CD4-positive, alpha-beta T cell treated with Interferon alpha-2 for 1 hour (primary cell): ENCODE measurements around the gene CDRT4.
"Not testable (repeated sequence)": the region's sequence is repeated elsewhere in the genome, so short reads cannot be mapped to it uniquely, and the experiment has no call there.

Experiments used
- DNase-seq, 2 donors: peaks; one replicate each; pipeline ENCODE4 v3.0.0-alpha.2; 2020 to 2022

CDRT4 gene

DNA sequence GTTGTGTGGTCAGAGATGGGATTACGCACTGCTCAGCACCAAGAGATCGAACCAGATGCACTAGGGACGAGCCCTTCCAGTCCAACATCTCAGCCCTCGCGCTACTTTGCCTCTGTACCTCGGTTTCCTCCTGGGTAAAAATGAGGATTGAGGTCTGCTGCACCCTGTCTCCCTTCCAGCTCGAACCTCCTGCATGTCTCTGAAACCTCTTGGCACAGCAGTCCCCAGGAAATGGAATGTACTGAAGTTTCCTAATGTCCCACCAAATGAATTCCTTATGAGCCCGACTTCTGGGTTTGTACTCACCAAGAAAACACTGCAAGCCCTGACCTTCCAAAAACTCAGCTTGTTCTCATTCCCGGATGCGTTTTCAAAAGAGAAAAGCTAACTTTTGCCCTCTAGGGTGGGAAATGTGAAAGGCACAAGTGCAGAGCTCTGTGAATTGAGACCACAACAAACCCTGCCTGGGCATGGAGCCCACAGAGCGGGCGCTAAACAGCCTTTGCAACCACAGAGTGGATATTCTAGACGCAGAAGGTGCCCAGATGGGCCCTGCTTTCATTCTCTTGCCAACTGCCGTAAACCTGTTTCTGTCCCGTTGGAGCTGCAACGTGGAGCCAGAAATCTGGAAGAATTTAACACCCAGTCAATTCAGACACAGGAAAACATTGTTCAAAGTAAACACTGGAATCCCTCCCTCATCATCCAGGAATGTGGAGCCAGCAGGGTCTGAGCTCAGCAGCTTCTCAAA is 10.3 kb downstream of the CDRT4 start:
- DNase-seq, result no peak

DNA sequence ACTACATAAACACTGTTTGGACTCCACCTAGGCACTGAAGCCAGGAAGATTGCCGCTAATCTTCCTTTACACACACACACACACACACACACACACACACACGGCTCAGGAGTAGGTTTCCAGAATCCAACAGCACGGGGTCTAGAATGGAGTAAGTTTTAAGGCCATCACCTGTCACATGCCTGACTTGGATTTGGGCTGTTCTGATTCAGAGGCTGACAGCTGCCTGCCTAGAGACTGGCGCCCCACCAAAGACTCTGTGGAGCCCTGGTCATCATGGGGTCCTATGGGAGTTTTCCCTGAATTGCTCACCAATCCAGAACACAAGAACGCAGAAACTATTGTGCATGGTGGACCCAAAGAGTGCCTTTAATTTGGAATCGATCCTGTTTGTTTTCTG is 10.9 kb downstream of the CDRT4 start:
- DNase-seq, result no peak

DNA sequence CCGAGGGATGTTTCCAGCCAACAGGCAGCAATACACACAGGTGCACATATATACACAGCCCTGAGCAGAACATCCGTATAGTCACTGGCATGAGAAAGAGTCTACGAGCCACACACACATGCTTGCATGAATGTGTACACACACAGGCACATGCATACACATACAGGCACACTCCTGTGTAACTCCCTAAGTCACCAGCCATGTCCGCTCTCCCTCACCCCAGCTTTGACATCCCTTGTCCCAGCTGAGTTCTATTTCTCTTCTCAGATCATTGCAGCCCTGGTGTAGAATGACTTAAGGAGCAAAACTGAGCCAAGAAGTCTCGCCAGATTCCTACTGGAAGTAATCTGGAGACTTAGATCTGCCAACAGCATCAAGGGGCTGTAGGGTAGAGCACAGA is 13.1 kb downstream of the CDRT4 start:
- DNase-seq, result no peak

DNA sequence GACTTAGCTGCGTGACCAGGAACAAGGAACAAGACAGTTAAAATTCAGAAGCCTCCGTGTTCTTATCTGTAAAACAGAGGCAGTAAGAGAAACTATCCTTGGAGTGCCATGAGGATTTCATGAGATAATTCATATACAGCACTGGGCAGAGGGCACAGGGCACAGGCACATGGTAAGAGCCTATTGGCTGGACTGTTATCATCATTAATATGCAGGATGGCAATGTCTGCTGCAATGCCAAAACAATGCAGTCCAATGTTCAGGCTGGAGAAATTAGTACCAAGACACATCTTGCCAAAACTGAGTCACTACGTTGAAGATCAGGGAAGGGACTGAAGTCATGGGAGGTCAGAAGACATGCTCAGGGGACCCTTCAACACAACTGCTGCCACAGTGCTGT is 13.6 kb downstream of the CDRT4 start:
- DNase-seq, result no peak

DNA sequence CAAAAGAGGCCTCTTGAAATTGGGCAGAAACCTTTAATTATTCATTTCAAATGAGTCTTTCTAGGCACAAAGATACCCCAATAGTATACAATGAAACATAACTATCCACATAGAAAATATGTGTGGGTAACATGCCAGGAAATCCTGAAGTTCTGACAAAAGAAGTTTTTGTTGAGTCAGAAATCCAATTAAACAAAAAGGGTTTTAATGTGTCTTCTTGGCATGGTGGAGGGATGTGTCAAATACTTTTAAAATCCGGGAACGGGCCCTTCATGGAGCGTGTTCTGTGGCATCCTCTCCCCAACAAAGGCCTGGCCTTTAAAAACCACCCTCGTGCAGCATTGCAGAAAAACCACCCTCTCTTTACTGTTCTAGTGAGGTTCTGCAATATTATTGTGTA is 14.2 kb downstream of the CDRT4 start:
- no peak for DNase-seq

DNA sequence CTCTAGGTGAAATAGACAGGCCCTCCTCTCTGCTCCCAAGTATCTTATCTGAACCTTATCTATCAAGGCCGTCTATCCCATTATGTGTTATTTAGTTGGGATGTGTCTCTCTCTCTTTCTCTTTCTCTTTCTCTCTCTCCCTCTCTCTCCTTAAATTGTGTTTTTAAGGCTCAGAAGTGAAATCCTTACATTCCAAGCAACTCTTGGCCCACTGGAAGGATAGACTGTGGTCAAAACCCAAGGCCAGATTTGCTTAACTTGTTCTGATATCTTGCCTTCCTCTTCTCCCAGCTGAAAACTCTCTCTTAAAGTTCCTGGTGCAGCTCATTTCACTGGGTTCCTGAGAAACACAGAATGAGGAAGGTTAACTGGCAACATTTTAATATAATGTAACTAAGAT is 14.7 kb downstream of the CDRT4 start:
- no peak for DNase-seq

DNA sequence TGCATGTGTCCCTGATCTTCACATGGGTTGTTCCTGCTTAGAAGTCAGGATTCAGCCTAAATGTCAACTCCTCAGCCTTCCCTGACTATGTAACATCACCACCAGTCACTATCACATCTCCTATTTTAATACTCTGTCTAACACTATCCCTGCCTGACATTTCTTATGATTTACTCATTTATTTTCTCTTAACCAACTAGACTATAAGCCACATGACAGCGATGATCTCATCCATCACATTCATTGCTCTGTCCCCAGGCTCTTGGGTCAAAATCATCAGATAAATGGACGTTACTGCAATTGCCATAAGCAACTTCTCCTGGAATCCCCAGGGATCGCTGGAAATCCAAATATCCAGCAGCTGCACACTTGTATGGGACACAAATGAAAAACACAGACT is 15.7 kb downstream of the CDRT4 start:
- DNase-seq, result no peak

DNA sequence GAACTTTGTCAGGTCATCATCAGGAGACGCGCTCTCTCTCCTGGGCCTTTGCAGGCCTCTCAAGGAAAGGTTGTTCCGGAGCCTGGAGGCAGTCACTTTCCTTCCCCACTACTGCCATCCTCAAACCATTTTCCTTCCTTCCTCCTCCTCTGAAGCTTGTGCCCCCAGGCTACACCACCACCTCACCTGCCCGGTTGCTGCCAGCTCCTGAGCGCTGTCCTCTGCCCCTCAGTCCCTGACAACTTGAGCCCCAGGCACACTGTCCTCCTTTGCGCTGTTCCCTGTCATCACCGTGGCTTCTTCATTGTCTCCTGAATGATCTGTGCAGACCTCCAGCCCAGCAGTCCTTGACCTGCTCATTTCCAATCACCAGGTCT is 18.9 kb downstream of the CDRT4 start:
- no peak for DNase-seq

DNA sequence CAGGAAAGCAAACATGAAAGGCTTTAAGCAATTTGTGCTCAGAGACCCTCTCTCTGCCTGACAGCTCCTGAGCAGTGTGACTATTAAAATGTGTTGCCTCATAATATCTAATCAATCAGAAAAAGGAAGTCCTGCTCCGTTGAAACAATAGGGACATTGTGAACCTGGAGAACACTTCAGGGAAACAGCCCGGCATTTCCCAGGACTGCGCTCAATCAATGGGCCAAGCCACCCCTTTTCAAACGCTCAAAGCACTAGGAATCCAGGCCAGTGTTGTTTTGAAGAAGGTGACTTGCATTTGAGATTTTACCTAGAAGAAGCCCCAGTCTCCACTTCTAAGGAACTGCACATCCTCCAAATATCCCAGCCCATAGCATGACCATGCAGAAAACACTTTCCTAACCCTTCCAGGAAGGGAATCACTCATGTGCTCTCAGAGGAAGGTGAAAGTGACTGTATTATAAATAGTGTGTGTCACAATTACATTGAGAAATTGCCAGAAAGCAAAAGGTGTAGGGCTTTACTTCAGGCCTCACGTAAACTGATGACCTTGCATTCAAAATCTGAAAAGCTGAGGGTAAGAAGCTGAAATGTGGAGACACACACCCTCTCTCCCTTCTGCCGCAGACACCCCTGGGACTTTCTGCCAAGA is 19.4 kb downstream of the CDRT4 start:
- DNase-seq, result no peak

DNA sequence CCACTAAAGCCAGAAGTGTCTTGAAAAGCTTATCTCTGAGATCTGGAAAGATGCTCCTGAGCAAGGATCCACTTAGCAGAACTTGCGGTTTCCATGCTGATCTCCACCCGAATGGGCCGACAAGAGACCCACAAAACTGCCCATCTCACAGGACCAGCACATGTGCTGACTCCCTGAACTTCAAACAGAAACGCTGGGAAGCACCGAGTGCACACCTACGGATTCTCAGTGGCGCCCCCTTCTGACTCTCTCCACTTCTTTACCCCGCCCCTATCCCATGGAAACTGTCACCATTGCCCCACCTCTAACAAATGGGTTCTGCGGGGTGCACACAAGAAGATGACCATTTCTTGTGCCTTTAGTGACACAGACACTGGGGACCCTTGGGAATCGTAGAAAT is 21.4 kb downstream of the CDRT4 start:
- no peak for DNase-seq

DNA sequence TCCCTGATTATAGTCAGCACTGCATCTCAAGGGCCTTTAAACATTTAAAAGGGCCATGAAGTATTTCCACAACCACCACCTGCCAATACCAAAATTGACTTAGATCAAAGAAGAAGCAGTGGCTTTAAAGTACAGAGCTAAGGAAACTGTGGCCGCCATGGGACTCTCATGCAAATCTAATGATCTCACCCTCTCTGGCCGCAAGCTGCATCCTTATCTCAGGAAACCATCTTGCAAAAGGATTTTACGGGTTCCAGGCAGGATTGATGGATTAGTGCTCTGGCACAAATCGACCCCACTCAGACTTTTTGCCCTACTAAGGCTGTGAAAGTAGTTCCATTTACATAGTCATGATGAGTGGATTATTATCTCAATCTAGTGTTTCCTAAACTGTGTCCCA is 22.6 kb downstream of the CDRT4 start:
- no peak for DNase-seq

DNA sequence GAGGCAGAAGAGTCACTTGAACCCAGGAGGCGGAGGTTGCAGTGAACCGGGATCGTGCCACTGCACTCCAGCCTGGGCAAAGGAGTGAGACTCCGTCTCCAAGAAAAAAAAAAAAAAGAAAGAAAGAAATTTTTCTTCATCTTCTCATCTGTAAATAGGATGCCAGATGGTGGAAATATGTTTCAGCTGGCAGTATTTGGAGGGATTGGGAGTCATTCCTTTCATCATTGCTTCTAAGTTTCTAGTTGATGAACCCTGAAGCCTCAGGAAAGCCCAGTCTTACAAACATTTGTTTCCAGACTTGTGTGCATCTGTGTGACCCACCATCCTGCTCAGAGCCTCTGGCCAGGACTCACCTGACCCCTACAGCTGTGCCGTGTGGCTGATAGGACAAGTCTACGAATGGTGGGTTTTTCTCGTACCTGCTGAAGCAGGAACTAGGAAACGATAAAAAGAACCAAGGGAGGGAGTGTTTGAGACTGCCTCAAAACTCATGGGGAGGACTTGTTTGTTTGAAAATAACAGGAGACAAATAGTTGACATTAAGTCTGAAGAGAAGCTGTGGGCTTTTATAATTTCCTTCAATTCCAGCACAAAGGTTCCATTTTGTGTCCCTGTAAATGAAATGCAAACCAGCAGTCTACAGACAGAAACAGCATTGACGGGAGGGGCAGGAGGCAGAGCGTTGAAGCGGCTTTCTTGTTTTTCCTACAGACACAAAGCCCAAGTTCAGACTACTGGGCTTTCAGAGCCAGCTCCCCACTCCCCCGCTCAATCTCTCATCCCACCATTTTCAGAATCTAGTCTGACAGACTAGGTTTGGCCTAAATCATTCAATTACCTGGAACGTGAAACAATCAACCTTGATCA is 24.9 kb downstream of the CDRT4 start:
- no peak for DNase-seq

DNA sequence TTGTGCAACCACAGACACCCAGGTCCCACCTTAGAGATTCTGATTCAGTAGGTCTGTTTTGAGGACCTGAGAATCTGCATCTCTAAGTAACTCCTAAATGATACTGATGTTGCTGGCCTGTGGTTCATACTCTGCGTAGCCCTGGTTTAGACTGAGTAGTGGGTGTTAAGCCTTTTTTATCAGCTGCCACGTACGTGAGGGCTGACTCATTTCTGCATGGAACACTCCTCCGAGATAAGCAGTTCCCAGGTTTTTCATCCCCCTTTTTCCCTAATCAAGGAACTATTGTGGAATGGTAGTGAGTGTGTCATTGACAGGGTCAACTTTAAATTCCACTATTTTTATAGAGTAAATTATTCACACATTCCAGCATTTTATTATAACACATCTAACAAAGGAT is 26.1 kb downstream of the CDRT4 start:
- DNase-seq, result no peak

DNA sequence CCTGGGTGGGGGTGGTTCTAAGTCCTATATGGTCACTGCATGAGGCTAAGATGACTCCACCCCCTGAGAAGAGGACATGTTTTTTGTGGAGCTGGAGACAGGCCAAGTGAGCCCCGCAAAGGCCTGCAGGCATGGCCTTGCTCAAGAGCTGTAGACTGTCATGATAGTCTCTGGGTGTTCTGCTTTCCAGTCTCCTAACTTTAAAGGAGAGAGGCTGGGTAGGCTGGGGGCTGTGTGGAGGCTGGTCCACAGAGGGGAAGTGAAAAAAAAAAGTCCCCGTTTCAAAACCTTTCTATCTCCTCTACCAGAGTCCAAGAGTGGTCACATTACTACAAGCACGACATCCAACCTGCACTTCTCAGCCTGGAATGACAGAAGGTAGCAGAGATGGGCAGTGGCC is 27.1 kb downstream of the CDRT4 start:
- DNase-seq, result no peak

DNA sequence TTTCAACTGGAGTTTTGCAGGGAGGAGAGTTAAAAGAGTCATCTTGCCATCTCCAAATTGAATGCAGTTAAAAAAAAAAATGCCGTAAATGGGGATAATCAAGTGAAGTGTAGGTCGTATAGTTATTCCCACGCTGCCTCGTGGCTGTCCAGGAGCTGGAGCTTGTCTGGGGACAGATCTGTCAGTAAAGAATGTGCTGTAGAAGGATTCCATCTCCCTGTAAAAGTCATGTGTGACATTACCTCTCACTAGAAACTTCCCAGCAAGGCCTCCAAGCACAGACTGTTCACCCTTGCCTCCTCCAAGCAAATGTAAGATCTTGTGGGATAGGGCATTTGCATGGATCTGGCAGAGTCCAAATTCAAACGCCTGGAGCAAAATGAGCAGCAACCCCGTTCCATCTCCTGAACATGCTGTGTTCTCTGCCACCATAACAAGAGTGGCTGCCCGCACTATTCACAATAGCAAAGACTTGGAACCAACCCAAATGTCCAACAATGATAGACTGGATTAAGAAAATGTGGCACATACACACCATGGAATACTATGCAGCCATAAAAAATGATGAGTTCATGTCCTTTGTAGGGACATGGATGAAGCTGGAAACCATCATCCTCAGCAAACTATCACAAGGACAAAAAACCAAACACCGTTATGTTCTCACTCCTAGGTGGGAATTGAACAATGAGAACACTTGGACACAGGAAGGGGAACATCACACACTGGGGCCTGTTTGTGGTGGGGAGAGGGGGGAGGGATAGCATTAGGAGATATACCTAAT is 28.0 kb downstream of the CDRT4 start:
- not testable (repeated sequence) for DNase-seq

DNA sequence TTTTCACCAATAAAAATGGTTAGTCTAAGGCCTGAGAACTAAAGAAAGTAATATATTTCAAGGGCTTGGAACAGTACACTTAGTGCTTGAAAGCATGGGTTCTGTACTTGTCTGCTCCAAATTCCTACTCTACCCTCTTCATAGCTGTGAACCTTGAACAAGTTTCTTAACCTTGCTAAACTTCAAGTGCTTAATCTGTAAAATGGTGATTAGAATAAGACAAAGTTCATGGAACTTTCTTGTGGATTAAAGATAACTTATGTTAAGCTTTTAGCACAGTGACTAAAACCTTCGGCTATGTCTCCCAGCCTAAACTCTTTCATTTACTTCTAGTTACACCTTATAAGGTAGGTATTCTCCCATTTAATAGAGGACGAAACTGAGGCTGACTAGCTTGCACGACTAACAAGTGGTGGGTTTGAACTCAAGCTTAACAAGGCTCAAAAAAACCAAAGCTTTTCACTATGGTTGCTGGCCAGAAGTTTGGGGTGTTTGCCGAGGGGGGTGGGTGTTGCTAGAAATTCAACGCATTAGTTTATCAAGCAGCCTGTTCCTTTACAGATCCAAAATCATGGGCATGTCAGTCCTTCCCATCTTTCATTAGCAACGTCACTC is 28.8 kb downstream of the CDRT4 start:
- DNase-seq, result no peak

DNA sequence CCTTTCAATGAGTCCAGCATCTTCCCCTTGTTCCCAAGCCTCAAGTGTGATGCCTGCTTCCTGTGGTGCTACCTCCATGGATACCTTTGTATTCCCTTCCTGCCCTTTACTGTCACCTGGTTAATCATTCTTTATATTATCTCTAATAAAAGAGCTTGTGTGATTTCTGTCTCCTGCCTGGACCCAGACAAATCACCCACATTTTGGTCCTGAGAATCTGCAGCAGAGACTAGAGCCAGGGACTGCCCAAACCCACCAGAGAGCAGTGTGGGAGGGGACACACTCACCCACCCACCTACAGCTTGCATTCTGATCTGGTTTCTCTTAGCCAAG is 30.2 kb downstream of the CDRT4 start:
- no peak for DNase-seq

DNA sequence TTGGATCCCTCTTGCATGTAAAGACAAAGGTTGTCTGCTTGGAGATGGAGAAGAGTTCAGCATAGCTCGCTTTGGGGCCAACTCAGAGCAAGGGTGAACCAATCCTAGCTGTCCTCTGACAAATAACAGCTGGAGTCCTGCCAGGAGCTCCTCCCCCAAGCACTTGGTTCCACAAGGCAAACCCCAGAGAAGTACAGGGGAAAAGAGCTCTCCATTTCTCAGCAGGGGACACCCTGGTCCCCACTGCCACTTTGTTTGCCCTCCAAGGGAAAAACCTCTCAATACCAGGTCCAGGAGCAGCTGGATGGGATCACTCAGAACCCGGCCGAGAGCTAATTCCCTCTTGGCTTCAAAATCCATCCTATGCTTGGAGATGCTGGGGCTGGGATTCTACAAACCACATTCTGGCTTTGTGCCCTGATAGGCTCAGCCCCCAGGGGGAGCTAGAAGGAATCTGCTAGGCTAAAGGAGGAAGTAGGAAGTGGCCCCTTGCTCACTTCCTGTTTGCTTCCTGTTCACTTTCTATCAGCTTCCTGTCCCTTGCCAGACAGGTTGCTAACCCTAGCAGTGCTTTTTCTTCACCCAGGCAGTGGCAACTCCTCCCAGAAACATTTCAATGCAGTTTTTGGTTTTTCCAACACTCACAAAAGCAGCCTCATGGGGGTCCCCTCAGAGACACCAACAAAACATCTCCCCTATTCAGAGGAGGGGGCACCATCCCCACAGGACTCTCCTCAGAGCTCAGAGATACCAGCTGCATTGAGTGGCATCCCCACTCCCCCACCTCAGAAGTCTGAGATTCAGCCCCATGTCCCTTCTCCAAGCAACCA is 30.7 kb downstream of the CDRT4 start:
- peak; percentile 43 for DNase-seq

DNA sequence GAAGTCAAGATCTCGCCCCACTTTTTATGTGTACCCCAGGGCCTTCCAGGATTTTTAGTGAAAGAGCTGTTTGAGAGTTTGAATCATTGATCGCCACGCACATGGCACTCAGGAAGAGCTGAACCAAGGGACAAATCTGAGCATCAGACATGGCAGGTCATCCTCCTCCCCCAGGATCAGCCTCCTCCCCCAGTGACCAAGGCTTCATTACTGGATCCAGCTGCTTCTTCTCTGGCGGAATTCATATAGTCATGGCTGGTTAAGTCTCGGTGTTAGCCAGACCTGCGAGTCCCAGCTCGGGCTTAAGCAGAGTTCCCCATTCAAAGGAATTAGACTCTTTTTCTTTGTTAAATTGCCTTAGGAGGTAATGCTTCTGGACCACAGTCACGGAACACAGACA is 32.5 kb downstream of the CDRT4 start:
- DNase-seq, result no peak

DNA sequence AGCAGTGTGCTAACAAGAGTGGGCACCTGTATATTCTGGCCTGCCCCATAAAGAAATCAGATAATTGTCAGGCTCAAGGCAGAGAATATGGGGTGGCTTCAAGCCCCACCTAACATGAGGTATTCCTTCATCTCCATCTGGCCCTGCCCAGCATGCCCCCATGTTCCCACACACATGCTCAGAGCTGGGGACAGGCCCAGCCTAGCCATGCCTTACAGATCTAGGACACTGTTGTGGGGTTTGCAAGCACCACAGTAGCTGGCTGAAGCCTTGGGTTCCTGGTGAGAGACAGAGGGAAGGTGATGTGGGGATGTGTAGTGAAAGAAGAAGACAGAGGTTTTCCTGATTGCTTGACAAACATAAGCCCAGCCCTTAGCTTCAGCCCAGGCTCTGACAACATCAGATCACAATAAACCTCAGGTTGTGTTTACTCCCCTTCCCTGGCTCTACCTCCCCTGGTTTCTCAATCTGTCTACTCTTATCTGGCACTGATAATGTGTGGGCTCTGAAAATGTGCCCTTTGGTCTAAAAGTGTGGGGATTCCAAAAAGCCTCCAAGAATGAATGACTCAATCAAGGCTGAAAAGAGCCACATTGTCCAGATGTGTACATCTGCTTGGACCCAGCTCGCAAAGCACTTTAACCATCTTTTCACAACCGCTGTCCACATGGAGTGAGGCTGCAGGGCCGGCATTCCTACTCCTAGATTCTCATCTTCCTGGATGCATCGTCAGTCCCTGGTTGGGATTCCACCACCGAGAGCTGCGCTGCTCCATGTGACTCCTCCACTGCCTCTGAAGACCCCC is 34.4 kb downstream of the CDRT4 start:
- DNase-seq, result no peak

DNA sequence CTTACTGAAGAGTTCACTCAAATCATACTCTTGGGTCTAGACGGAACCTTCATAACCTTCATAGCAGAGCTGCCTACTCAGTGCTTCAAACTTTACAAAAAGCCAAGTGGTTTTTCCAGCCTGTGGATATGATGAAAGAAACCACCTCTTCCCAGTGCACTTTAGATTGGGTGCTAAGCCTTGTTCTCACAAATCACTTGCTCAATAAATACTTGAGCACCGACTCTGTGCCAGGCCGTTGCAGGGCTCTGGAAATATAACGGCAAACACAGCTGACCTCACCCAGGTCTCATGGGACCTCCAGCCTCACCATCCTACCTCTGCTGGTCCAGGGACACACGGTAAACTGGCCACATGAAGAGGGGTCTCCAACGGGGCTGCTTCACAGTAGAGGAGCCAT is 35.7 kb downstream of the CDRT4 start:
- DNase-seq, result no peak
